CD14-positive monocyte (primary cell): ENCODE results near the gene DLG4. TPM values are rescaled to one million over a fixed set of nuclear protein-coding genes. Genes with fewer than 3 reads are reported as not detected.
A peak's percentile ranks its signal among the peaks of the same experiment; 100 is the strongest.

Experiments
- DNase-seq, 3 donors: peaks; one replicate each; pipeline ENCODE4 v3.0.0-alpha.2; 2011 to 2022
- H2AFZ ChIP-seq: 2 replicates; pipeline ENCODE4 v1.6.0; 2012; ENCODE audit warnings: mild to moderate bottlenecking, low read depth, low read length, inconsistent platforms; ENCODE audit not compliant: insufficient read depth, poor library complexity, severe bottlenecking
- H3K27ac ChIP-seq, 2 donors: 1 replicate in 1 of 2; 2 replicates in 1 of 2; pipeline ENCODE4 v1.5.1; 2012 to 2013; ENCODE audit warnings: low read length in 2 of 2, control low read depth in 1 of 2, inconsistent platforms in 1 of 2, low read depth in 1 of 2, mild to moderate bottlenecking in 1 of 2
- H3K27me3 ChIP-seq, 2 donors: one replicate each; pipeline versions ENCODE4 v1.6.0 to v1.6.1; 2011 to 2013; ENCODE audit warnings: low read length in 2 of 2; ENCODE audit not compliant: control insufficient read depth in 2 of 2, insufficient read depth in 2 of 2
- H3K36me3 ChIP-seq, 2 donors: replicated peaks in 1 of 2; 1 replicate in 1 of 2; 2 replicates in 1 of 2; pipeline versions ENCODE4 v1.5.1 to v1.6.1; 2012 to 2013; ENCODE audit warnings: low read length in 2 of 2, control low read depth in 1 of 2, inconsistent platforms in 1 of 2, mild to moderate bottlenecking in 1 of 2; ENCODE audit not compliant: insufficient read depth in 2 of 2, control insufficient read depth in 1 of 2
- H3K4me1 ChIP-seq, 2 donors: 1 replicate in 1 of 2; 2 replicates in 1 of 2; pipeline versions ENCODE4 v1.5.1 to v1.6.1; 2012 to 2013; ENCODE audit warnings: low read length in 2 of 2, control low read depth in 1 of 2, inconsistent platforms in 1 of 2, mild to moderate bottlenecking in 1 of 2, moderate library complexity in 1 of 2; ENCODE audit not compliant: insufficient read depth in 2 of 2, control insufficient read depth in 1 of 2
- H3K4me2 ChIP-seq: replicated peaks from 2 replicates; pipeline ENCODE3; 2012; ENCODE audit warnings: low read length, moderate library complexity, mild to moderate bottlenecking; ENCODE audit not compliant: poor library complexity, severe bottlenecking; ENCODE audit errors: extremely low read depth
- H3K4me3 ChIP-seq, 3 experiments: fragments of 200-600 bp in 1 of 3; sonication (generic) in 1 of 3; replicated peaks in 1 of 3; 1 replicate in 2 of 3; 2 replicates in 1 of 3; pipeline ENCODE4 v1.5.1; 2011 to 2013; ENCODE audit warnings: low read length in 3 of 3, mild to moderate bottlenecking in 3 of 3, control low read depth in 2 of 3, low read depth in 2 of 3, inconsistent platforms in 1 of 3, moderate library complexity in 1 of 3
- H3K79me2 ChIP-seq: 2 replicates; pipeline ENCODE4 v1.6.0; 2012; ENCODE audit warnings: mild to moderate bottlenecking, control low read depth, inconsistent platforms, low read length, moderate library complexity; ENCODE audit not compliant: insufficient read depth
- H3K9ac ChIP-seq: 2 replicates; pipeline ENCODE4 v1.6.0; 2017; ENCODE audit warnings: low read length, mild to moderate bottlenecking; ENCODE audit not compliant: insufficient read depth, poor library complexity, severe bottlenecking
- H3K9me3 ChIP-seq, 2 donors: replicated peaks in 1 of 2; 1 replicate in 1 of 2; 2 replicates in 1 of 2; pipeline versions ENCODE4 v1.5.1 to v1.6.1; 2012 to 2013; ENCODE audit warnings: low read length in 2 of 2, control low read depth in 1 of 2; ENCODE audit not compliant: control insufficient read depth in 1 of 2, insufficient read depth in 1 of 2
- H4K20me1 ChIP-seq: 2 replicates; pipeline ENCODE4 v1.6.0; 2012; ENCODE audit warnings: mild to moderate bottlenecking, low read length, control low read depth, moderate library complexity; ENCODE audit not compliant: insufficient read depth
- H3K27ac Mint-ChIP-seq, 7 donors: one replicate each; pipeline ENCODE4 v1.8.0; 2020; ENCODE audit warnings: mild to moderate bottlenecking in 7 of 7, mixed read lengths in 7 of 7, moderate library complexity in 6 of 7, inconsistent platforms in 2 of 7
- H3K27me3 Mint-ChIP-seq, 3 donors: one replicate each; pipeline ENCODE4 v1.8.0; 2021 to 2022; ENCODE audit warnings: low read depth in 3 of 3, mild to moderate bottlenecking in 3 of 3, mixed read lengths in 3 of 3, moderate library complexity in 3 of 3, inconsistent platforms in 1 of 3
- H3K36me3 Mint-ChIP-seq, 2 donors: one replicate each; pipeline ENCODE4 v1.8.0; 2020; ENCODE audit warnings: mixed read lengths in 2 of 2, inconsistent platforms in 1 of 2, mild to moderate bottlenecking in 1 of 2
- H3K4me1 Mint-ChIP-seq: one replicate; pipeline ENCODE4 v1.8.0; 2020; ENCODE audit warnings: mild to moderate bottlenecking, mixed read lengths
- H3K4me3 Mint-ChIP-seq, 2 donors: one replicate each; pipeline ENCODE4 v1.8.0; 2020; ENCODE audit warnings: mild to moderate bottlenecking in 2 of 2, mixed read lengths in 2 of 2, moderate library complexity in 1 of 2
- H3K9me3 Mint-ChIP-seq, 7 donors: one replicate each; pipeline ENCODE4 v1.8.0; 2020 to 2022; ENCODE audit warnings: mixed read lengths in 7 of 7, mild to moderate bottlenecking in 6 of 7, moderate library complexity in 6 of 7, inconsistent platforms in 2 of 7
- WGBS: methylation state at CpG from one replicate; pipeline ENCODE4 v1.1.5; 2013; ENCODE audit warnings: missing lambda C conversion rate; ENCODE audit not compliant: insufficient coverage; 5-methylcytosine and 5-hydroxymethylcytosine counted together
- intact Hi-C, 2 donors: fragments of 100-400 bp; cut with micrococcal nuclease; formaldehyde crosslinking; loops; one replicate each; pipeline versions ENCODE4 v1.15.0 to v1.15.1; 2023
- polyA plus RNA-seq, 3 donors: library from polyadenylated mRNA; depleted of rRNA in 1 of 3; unstranded in 2 of 3; stranded (reverse) in 1 of 3; fragments of 300-500 nt in 2 of 3; fragments of >200 nt in 1 of 3; fragmentation: Illumina TruSeq in 2 of 3; gene quantifications; 1 replicate in 2 of 3; 2 replicates in 1 of 3; pipeline ENCODE4 v1.2.3, GENCODE V29; 2012 to 2021
- TF ChIP-seq, protein P1 (sequence below): fragments of 200-600 bp; IDR thresholded peaks from one replicate; pipeline ENCODE4 v1.8.0; 2022; ENCODE audit warnings: antibody characterized with exemption, mild to moderate bottlenecking

The DLG4 gene
- polyA plus RNA-seq, 3 donors: 0.37 to 42.6 (median 0.39) TPM

DNA sequence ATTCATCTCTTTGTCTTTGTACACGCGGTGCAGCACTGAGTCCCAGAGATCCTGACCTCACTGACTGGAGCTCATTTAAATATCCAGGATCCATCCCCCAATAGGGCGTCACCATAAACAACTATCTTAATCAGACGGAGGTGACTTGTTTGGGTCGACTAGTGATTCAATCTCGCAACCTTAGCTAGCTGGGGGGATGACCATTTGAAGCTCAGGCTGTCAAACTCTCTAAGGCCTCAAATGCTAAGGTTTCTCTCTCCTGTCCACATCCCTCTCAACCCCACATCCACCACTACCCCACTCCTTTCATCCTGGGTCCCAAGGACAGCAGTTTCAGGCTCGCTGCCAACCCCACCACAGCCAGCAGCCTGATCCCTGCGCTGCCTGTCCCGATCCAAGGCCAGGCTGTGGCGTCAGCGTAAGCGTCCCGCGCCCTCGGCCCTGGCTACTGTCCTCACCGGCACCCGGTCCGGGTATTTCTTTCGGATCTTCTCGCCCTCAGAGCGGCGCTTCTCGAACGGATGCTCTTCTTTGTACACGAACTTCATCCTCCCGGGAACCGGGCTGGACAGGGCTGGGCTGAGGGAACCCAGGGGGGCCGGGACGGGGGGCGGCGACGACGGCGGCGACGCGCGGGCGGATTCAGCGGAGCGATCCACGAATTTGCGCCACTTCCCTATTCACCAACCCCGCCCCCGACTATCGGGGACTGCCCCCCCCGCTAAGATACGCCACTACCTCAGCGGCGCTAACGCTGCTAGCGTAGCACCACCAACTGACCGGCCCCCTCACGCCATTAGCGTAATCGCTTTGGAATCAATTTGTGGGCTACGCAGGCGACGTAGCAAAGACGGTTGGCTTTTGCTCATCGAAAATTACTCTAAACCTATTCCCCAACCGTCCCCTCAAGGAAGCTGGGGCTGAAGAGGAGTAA is 22.4 kb upstream of the DLG4 start, which contains the start of gene GABARAP:
TSS of gene GABARAP (minus strand) at position 667 of the 934 bp plus-strand sequence. CDS start at position 548, 119 bp downstream.
- peaks cover 0 to 4% (median 0%) of the 10 kb centered on the region in 7 donors for H3K9me3 Mint-ChIP-seq
- Histone ChIP-seq H3K79me2 (peaks cover 69% of the 10 kb centered on the region), H3K27me3 (no peaks in the 10 kb centered on the region), H4K20me1 (peaks cover 17% of the 10 kb centered on the region), H3K4me3 (peak within 1 kb of the TSS; percentile 95 to 100 (median 98)), H3K36me3 (peaks cover 31 to 34% of the 10 kb centered on the region in 2 donors), H3K4me1 (peaks cover 30 to 37% of the 10 kb centered on the region in 2 donors), H3K9me3 (no peaks in the 10 kb centered on the region), H3K9ac (peak within 1 kb of the TSS; percentile 100), H2AFZ (peak within 1 kb of the TSS; percentile 84), H3K27ac (peak within 1 kb of the TSS; percentile 99 to 100), H3K4me2 (peak within 1 kb of the TSS; percentile 100)
- H3K4me1 Mint-ChIP-seq: peaks cover 31% of the 10 kb centered on the region
- peak within 1 kb of the TSS; percentile 99 to 100 (median 100) for H3K27ac Mint-ChIP-seq
- intact Hi-C loops: loop anchor here in 1 of 2 donors (1.0 kb wide), 1 partner anchor 9 kb away; the partner anchor contains the start of gene CTDNEP1
- WGBS: under 1% methylated on average over 50 of the region's 62 CpGs
- TF ChIP-seq, protein P1, sequence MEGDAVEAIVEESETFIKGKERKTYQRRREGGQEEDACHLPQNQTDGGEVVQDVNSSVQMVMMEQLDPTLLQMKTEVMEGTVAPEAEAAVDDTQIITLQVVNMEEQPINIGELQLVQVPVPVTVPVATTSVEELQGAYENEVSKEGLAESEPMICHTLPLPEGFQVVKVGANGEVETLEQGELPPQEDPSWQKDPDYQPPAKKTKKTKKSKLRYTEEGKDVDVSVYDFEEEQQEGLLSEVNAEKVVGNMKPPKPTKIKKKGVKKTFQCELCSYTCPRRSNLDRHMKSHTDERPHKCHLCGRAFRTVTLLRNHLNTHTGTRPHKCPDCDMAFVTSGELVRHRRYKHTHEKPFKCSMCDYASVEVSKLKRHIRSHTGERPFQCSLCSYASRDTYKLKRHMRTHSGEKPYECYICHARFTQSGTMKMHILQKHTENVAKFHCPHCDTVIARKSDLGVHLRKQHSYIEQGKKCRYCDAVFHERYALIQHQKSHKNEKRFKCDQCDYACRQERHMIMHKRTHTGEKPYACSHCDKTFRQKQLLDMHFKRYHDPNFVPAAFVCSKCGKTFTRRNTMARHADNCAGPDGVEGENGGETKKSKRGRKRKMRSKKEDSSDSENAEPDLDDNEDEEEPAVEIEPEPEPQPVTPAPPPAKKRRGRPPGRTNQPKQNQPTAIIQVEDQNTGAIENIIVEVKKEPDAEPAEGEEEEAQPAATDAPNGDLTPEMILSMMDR: no peak
- peak within 1 kb of the TSS; percentile 98 to 99 for H3K4me3 Mint-ChIP-seq
- peaks cover 0 to 3% (median 0%) of the 10 kb centered on the region in 3 donors for H3K27me3 Mint-ChIP-seq
- DNase-seq: peak; percentile 92 to 96 (median 93)
- H3K36me3 Mint-ChIP-seq: peaks cover 35 to 59% of the 10 kb centered on the region in 2 donors

DNA sequence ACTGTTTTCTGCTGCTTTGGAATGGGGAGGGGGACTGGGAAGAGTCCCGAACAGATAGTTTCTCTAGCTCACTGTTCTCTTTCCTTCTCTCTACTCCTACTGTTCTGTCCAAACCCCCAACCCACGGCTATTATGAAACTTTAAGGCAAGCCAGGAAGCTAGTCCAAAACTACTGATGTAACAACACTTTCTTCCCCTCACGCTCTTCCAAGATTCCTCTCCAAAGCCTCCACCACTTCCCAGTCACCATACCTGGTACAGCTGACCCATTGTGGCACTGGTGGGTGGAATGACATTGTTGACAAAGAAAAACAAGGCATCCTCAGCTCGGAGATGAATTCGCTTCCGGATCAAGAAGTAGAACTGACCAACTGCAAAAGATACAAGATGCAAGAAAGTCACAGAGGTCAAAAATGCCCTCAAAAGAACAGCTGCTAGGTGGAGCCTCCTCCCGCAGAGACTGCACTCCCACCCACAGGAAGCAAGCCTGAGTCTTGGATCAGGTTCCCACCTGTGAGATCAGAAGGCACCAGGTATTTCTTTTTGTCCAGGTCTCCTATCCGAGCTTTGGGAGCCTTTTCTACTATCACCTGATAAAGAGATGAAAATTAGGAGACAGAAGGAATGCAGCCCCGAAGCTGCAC is 21.6 kb upstream of the DLG4 start:
- H3K9me3 Mint-ChIP-seq: peaks cover 0 to 4% (median 0%) of the 10 kb centered on the region in 7 donors
- H3K27me3 Mint-ChIP-seq: peaks cover 0 to 3% (median 0%) of the 10 kb centered on the region in 3 donors
- no peaks in the 10 kb centered on the region for H3K27me3 ChIP-seq
- peaks cover 69% of the 10 kb centered on the region for H3K79me2 ChIP-seq
- peak overlapping the region; percentile 95 to 100 (median 98) for H3K4me3 ChIP-seq
- peaks cover 25% of the 10 kb centered on the region for H4K20me1 ChIP-seq
- intact Hi-C loops: no loop called here
- peak overlapping the region; percentile 99 to 100 (median 100) for H3K27ac Mint-ChIP-seq
- H3K4me1 Mint-ChIP-seq: peaks cover 39% of the 10 kb centered on the region
- 20% methylated on average over 1 of the region's 9 CpGs for WGBS
- peaks cover 35 to 59% of the 10 kb centered on the region in 2 donors for H3K36me3 Mint-ChIP-seq
- H3K9me3 ChIP-seq: no peaks in the 10 kb centered on the region
- peak overlapping the region; percentile 99 to 100 for H3K27ac ChIP-seq
- peaks cover 31 to 34% of the 10 kb centered on the region in 2 donors for H3K36me3 ChIP-seq
- peak overlapping the region; percentile 100 for H3K9ac ChIP-seq
- TF ChIP-seq, protein P1: no peak
- H3K4me2 ChIP-seq: peak overlapping the region; percentile 100
- peak overlapping the region; percentile 98 to 99 for H3K4me3 Mint-ChIP-seq
- DNase-seq: peak in 1 of 3 donors; percentile 18
- peaks cover 37 to 46% of the 10 kb centered on the region in 2 donors for H3K4me1 ChIP-seq
- H2AFZ ChIP-seq: no peak overlapping the region
